ENCODE results near the gene KCND3. TPM values are rescaled to one million over a fixed set of nuclear protein-coding genes. Genes with fewer than 3 reads are reported as not detected.

Gene KCND3
- total RNA-seq, 1 experiment from 2014 or later: 0.21 TPM

GRCh38 chr1:111959436-111959835, 30.0 kb downstream of the KCND3 start:
- no peaks in the 10 kb centered on the region; the same call in 1 of the 2 replicates for H3K27me3 ChIP-seq (ENCODE audit: control insufficient read depth, insufficient read depth, low read length)
- no peak for DNase-seq
- H3K4me3 ChIP-seq (ENCODE audit: insufficient read depth, low read depth, low read length): no peak overlapping the region
- H3K36me3 ChIP-seq (replicated peaks; ENCODE audit: control insufficient read depth, insufficient read depth, low read length): no peaks in the 10 kb centered on the region

- Histone ChIP-seq H3K27me3 (ENCODE audit: control insufficient read depth, insufficient read depth, low read length) (no peaks in the 10 kb centered on the region; the same call in 1 of the 2 replicates), H3K36me3 (replicated peaks; ENCODE audit: control insufficient read depth, insufficient read depth, low read length) (no peaks in the 10 kb centered on the region), H3K4me3 (ENCODE audit: insufficient read depth, low read depth, low read length) (no peak overlapping the region)
- DNase-seq: no peak
Measured at GRCh38 chr1:111958851-111959250, 30.6 kb downstream of the KCND3 start.

GRCh38 chr1:111958075-111958474, 31.4 kb downstream of the KCND3 start:
- H3K4me3 ChIP-seq (ENCODE audit: insufficient read depth, low read depth, low read length): no peak overlapping the region
- H3K27me3 ChIP-seq (ENCODE audit: control insufficient read depth, insufficient read depth, low read length): no peaks in the 10 kb centered on the region; the same call in 1 of the 2 replicates
- no peak for DNase-seq
- H3K36me3 ChIP-seq (replicated peaks; ENCODE audit: control insufficient read depth, insufficient read depth, low read length): no peaks in the 10 kb centered on the region

GRCh38 chr1:111956155-111956771, 33.2 kb downstream of the KCND3 start:
- no peak for DNase-seq
- no peaks in the 10 kb centered on the region for H3K36me3 ChIP-seq (replicated peaks; ENCODE audit: control insufficient read depth, insufficient read depth, low read length)
- no peak overlapping the region for H3K4me3 ChIP-seq (ENCODE audit: insufficient read depth, low read depth, low read length)

GRCh38 chr1:111955755-111956154, 33.7 kb downstream of the KCND3 start:
- H3K36me3 ChIP-seq (replicated peaks; ENCODE audit: control insufficient read depth, insufficient read depth, low read length): no peaks in the 10 kb centered on the region
- DNase-seq: no peak
- no peak overlapping the region for H3K4me3 ChIP-seq (ENCODE audit: insufficient read depth, low read depth, low read length)
- H3K27me3 ChIP-seq (ENCODE audit: control insufficient read depth, insufficient read depth, low read length): no peaks in the 10 kb centered on the region; the same call in 1 of the 2 replicates

More at GRCh38 chr1:111956155-111956771, 33.2 kb downstream of the KCND3 start:
- no peaks in the 10 kb centered on the region; the same call in 1 of the 2 replicates for H3K27me3 ChIP-seq (ENCODE audit: control insufficient read depth, insufficient read depth, low read length)

- DNase-seq: peak; percentile 51
- H3K27me3 ChIP-seq (ENCODE audit: control insufficient read depth, insufficient read depth, low read length): no peaks in the 10 kb centered on the region
- no peak overlapping the region for H3K4me3 ChIP-seq (ENCODE audit: insufficient read depth, low read depth, low read length)
- H3K36me3 ChIP-seq (replicated peaks; ENCODE audit: control insufficient read depth, insufficient read depth, low read length): no peaks in the 10 kb centered on the region
Measured at GRCh38 chr1:111953797-111954196, 35.7 kb downstream of the KCND3 start.

- Histone ChIP-seq H3K27me3 (ENCODE audit: control insufficient read depth, insufficient read depth, low read length) (no peaks in the 10 kb centered on the region), H3K4me3 (ENCODE audit: insufficient read depth, low read depth, low read length) (no peak overlapping the region), H3K36me3 (replicated peaks; ENCODE audit: control insufficient read depth, insufficient read depth, low read length) (no peaks in the 10 kb centered on the region)
- DNase-seq: no peak
Measured at GRCh38 chr1:111952125-111952657, 37.3 kb downstream of the KCND3 start.

- H3K36me3 ChIP-seq (replicated peaks; ENCODE audit: control insufficient read depth, insufficient read depth, low read length): no peaks in the 10 kb centered on the region
- peak; percentile 72 for DNase-seq
- no peak overlapping the region for H3K4me3 ChIP-seq (ENCODE audit: insufficient read depth, low read depth, low read length)
- H3K27me3 ChIP-seq (ENCODE audit: control insufficient read depth, insufficient read depth, low read length): no peaks in the 10 kb centered on the region
Measured at GRCh38 chr1:111948209-111949171, 41.0 kb downstream of the KCND3 start.

GRCh38 chr1:111943846-111944749, 45.4 kb downstream of the KCND3 start:
- Histone ChIP-seq H3K27me3 (ENCODE audit: control insufficient read depth, insufficient read depth, low read length) (no peaks in the 10 kb centered on the region), H3K4me3 (ENCODE audit: insufficient read depth, low read depth, low read length) (no peak overlapping the region), H3K36me3 (replicated peaks; ENCODE audit: control insufficient read depth, insufficient read depth, low read length) (no peaks in the 10 kb centered on the region)
- no peak for DNase-seq

- H3K27me3 ChIP-seq (ENCODE audit: control insufficient read depth, insufficient read depth, low read length): no peaks in the 10 kb centered on the region
- no peaks in the 10 kb centered on the region for H3K36me3 ChIP-seq (replicated peaks; ENCODE audit: control insufficient read depth, insufficient read depth, low read length)
- H3K4me3 ChIP-seq (ENCODE audit: insufficient read depth, low read depth, low read length): no peak overlapping the region
- DNase-seq: no peak
Measured at GRCh38 chr1:111943066-111943465, 46.4 kb downstream of the KCND3 start.

- Histone ChIP-seq H3K4me3 (ENCODE audit: insufficient read depth, low read depth, low read length) (no peak overlapping the region), H3K36me3 (replicated peaks; ENCODE audit: control insufficient read depth, insufficient read depth, low read length) (no peaks in the 10 kb centered on the region), H3K27me3 (ENCODE audit: control insufficient read depth, insufficient read depth, low read length) (no peaks in the 10 kb centered on the region)
- DNase-seq: no peak
Measured at GRCh38 chr1:111938536-111938935, 50.9 kb downstream of the KCND3 start.

GRCh38 chr1:111938123-111938522, 51.3 kb downstream of the KCND3 start:
- Histone ChIP-seq H3K27me3 (ENCODE audit: control insufficient read depth, insufficient read depth, low read length) (no peaks in the 10 kb centered on the region), H3K36me3 (replicated peaks; ENCODE audit: control insufficient read depth, insufficient read depth, low read length) (no peaks in the 10 kb centered on the region), H3K4me3 (ENCODE audit: insufficient read depth, low read depth, low read length) (no peak overlapping the region)
- DNase-seq: no peak

- no peak overlapping the region for H3K4me3 ChIP-seq (ENCODE audit: insufficient read depth, low read depth, low read length)
- H3K27me3 ChIP-seq (ENCODE audit: control insufficient read depth, insufficient read depth, low read length): no peaks in the 10 kb centered on the region
- no peak for DNase-seq
- no peaks in the 10 kb centered on the region for H3K36me3 ChIP-seq (replicated peaks; ENCODE audit: control insufficient read depth, insufficient read depth, low read length)
Measured at GRCh38 chr1:111937147-111937725, 52.2 kb downstream of the KCND3 start.

Measured in H7 (cell line).